Stimulated activated naive CD4-positive, alpha-beta T cell (primary cell): ENCODE measurements around the gene NEU4.
"Not testable (repeated sequence)": the region's sequence is repeated elsewhere in the genome, so short reads cannot be mapped to it uniquely, and the experiment has no call there.

ENCODE experiments used
- DNase-seq, 6 experiments: peaks; one replicate each; lab custom pipeline; 2025; lab: John Stamatoyannopoulos, UW

Gene NEU4

GRCh38 chr2:241814393-241814642 is 5.3 kb downstream of the NEU4 start:
- no peak for DNase-seq

- no peak for DNase-seq
Observed at GRCh38 chr2:241814643-241815476, 5.9 kb downstream of the NEU4 start.

- DNase-seq, result no peak
Observed at GRCh38 chr2:241815477-241816430, 6.8 kb downstream of the NEU4 start.

GRCh38 chr2:241816431-241817121 is 7.6 kb downstream of the NEU4 start:
- DNase-seq, result no peak

- no peak for DNase-seq
Observed at GRCh38 chr2:241817126-241817820, 8.3 kb downstream of the NEU4 start.

GRCh38 chr2:241817821-241818215 is 8.8 kb downstream of the NEU4 start:
- DNase-seq, result not testable (repeated sequence)

- no peak for DNase-seq
Observed at GRCh38 chr2:241818229-241818942, 9.4 kb downstream of the NEU4 start.

- no peak for DNase-seq
Observed at GRCh38 chr2:241818943-241819270, 9.9 kb downstream of the NEU4 start.

- not testable (repeated sequence) for DNase-seq
Observed at GRCh38 chr2:241819947-241820624, 11.1 kb downstream of the NEU4 start.

GRCh38 chr2:241820625-241821384 is 11.8 kb downstream of the NEU4 start:
- no peak for DNase-seq

- DNase-seq, result no peak
Observed at GRCh38 chr2:241821460-241822263, 12.7 kb downstream of the NEU4 start.

- DNase-seq, result no peak
Observed at GRCh38 chr2:241822264-241822623, 13.3 kb downstream of the NEU4 start.

- DNase-seq, result not testable (repeated sequence)
Observed at GRCh38 chr2:241823531-241824437, 14.8 kb downstream of the NEU4 start.

GRCh38 chr2:241827394-241827793 is 18.4 kb downstream of the NEU4 start:
- DNase-seq, result no peak

- DNase-seq, result no peak
Observed at GRCh38 chr2:241833101-241833663, 24.2 kb downstream of the NEU4 start.

GRCh38 chr2:241833756-241834526 is 24.9 kb downstream of the NEU4 start:
- DNase-seq, result not testable (repeated sequence)
